ENCODE measurements around the gene ASGR2.

ASGR2 gene

GRCh38 chr17:7113273-7114071 is 1.1 kb downstream of the ASGR2 start:
- Histone ChIP-seq H2AFZ (ENCODE audit: low read length) (no peak overlapping the region), H3K4ac (ENCODE audit: low read length) (no peak overlapping the region), H2AK5ac (ENCODE audit: low read depth, low read length) (no peak overlapping the region), H3K18ac (ENCODE audit: low read length) (peak overlapping the region; percentile 39), H2BK5ac (ENCODE audit: low read length) (no peak overlapping the region), H3K27me3 (ENCODE audit: control insufficient read depth in 3 of 3, insufficient read depth in 3 of 3, low read depth in 1 of 3, low read length in 3 of 3) (no peaks in the 10 kb centered on the region), H3K23ac (ENCODE audit: low read depth, low read length, poor library complexity) (no peak overlapping the region), H3K79me1 (ENCODE audit: low read depth, low read length) (no peaks in the 10 kb centered on the region), H2BK12ac (ENCODE audit: low read length) (no peak overlapping the region), H4K8ac (ENCODE audit: low read depth, low read length) (no peak overlapping the region), H4K91ac (ENCODE audit: low read depth, low read length, poor library complexity) (peak overlapping the region; percentile 4), H3K27ac (replicated peaks; ENCODE audit: low read length) (no peak overlapping the region), H3K36me3 (replicated peaks in 1 of 2; ENCODE audit: control insufficient read depth in 2 of 2, insufficient read depth in 2 of 2, low read length in 2 of 2) (no peaks in the 10 kb centered on the region), H3K9me3 (replicated peaks in 1 of 2; ENCODE audit: control insufficient read depth in 2 of 2, insufficient read depth in 1 of 2, low read depth in 1 of 2, low read length in 2 of 2) (peaks cover 3 to 5% of the 10 kb centered on the region in 2 donors), H3K9ac (ENCODE audit: low read depth, low read length, poor library complexity) (no peak overlapping the region), H3K4me2 (ENCODE audit: insufficient read depth, low read length, poor library complexity, severe bottlenecking) (no peak overlapping the region), H2BK120ac (ENCODE audit: low read depth, low read length) (no peak overlapping the region), H3K4me3 (ENCODE audit: low read length in 2 of 2) (peak overlapping the region in 1 of 2 donors; percentile 27), H2BK15ac (ENCODE audit: low read length) (no peak overlapping the region), H3K4me1 (ENCODE audit: control insufficient read depth in 2 of 2, insufficient read depth in 1 of 2, low read depth in 1 of 2, low read length in 2 of 2) (peaks cover 2 to 17% of the 10 kb centered on the region in 2 donors), H3K14ac (ENCODE audit: low read length) (no peak overlapping the region)
- DNase-seq (ENCODE audit: low spot score), result no peak
- WGBS, 2 donors (ENCODE audit: extremely low coverage in 2 of 2, insufficient read length in 2 of 2, insufficient replicate concordance in 1 of 2), result 100% methylated on average over 7 of the region's 15 CpGs

- H2BK15ac ChIP-seq (ENCODE audit: low read length), result peak overlapping the region; percentile 55
- H3K4me1 ChIP-seq (ENCODE audit: control insufficient read depth in 2 of 2, insufficient read depth in 1 of 2, low read depth in 1 of 2, low read length in 2 of 2), result peaks cover 2 to 17% of the 10 kb centered on the region in 2 donors
- no peak overlapping the region for H3K14ac ChIP-seq (ENCODE audit: low read length)
- no peak overlapping the region for H3K23ac ChIP-seq (ENCODE audit: low read depth, low read length, poor library complexity)
- no peak for DNase-seq (ENCODE audit: low spot score)
- H3K9ac ChIP-seq (ENCODE audit: low read depth, low read length, poor library complexity), result no peak overlapping the region
- no peak overlapping the region for H3K4me3 ChIP-seq (ENCODE audit: low read length in 2 of 2)
- no peak overlapping the region for H3K4ac ChIP-seq (ENCODE audit: low read length)
- peak overlapping the region; percentile 68 for H2AK5ac ChIP-seq (ENCODE audit: low read depth, low read length)
- H3K36me3 ChIP-seq (replicated peaks in 1 of 2; ENCODE audit: control insufficient read depth in 2 of 2, insufficient read depth in 2 of 2, low read length in 2 of 2), result no peaks in the 10 kb centered on the region
- H2AFZ ChIP-seq (ENCODE audit: low read length), result no peak overlapping the region
- no peak overlapping the region for H2BK120ac ChIP-seq (ENCODE audit: low read depth, low read length)
- no peak overlapping the region for H4K91ac ChIP-seq (ENCODE audit: low read depth, low read length, poor library complexity)
- H2BK12ac ChIP-seq (ENCODE audit: low read length), result no peak overlapping the region
- H2BK5ac ChIP-seq (ENCODE audit: low read length), result no peak overlapping the region
- peaks cover 3 to 5% of the 10 kb centered on the region in 2 donors for H3K9me3 ChIP-seq (replicated peaks in 1 of 2; ENCODE audit: control insufficient read depth in 2 of 2, insufficient read depth in 1 of 2, low read depth in 1 of 2, low read length in 2 of 2)
- H4K8ac ChIP-seq (ENCODE audit: low read depth, low read length), result no peak overlapping the region
- no peak overlapping the region for H3K4me2 ChIP-seq (ENCODE audit: insufficient read depth, low read length, poor library complexity, severe bottlenecking)
- H3K18ac ChIP-seq (ENCODE audit: low read length), result peak overlapping the region; percentile 19
- H3K27me3 ChIP-seq (ENCODE audit: control insufficient read depth in 3 of 3, insufficient read depth in 3 of 3, low read depth in 1 of 3, low read length in 3 of 3), result no peaks in the 10 kb centered on the region
- WGBS, 2 donors (ENCODE audit: extremely low coverage in 2 of 2, insufficient read length in 2 of 2, insufficient replicate concordance in 1 of 2), result no CpG with 5 or more reads among the region's 10 CpGs
- H3K27ac ChIP-seq (replicated peaks; ENCODE audit: low read length), result no peak overlapping the region
- no peaks in the 10 kb centered on the region for H3K79me1 ChIP-seq (ENCODE audit: low read depth, low read length)
These were observed 2.0 kb downstream of the ASGR2 start for GRCh38 chr17:7112510-7113108.

- no peak overlapping the region for H3K4me2 ChIP-seq (ENCODE audit: insufficient read depth, low read length, poor library complexity, severe bottlenecking)
- H2AK5ac ChIP-seq (ENCODE audit: low read depth, low read length), result peak overlapping the region; percentile 68
- H3K9ac ChIP-seq (ENCODE audit: low read depth, low read length, poor library complexity), result no peak overlapping the region
- H3K4me1 ChIP-seq (ENCODE audit: control insufficient read depth in 2 of 2, insufficient read depth in 1 of 2, low read depth in 1 of 2, low read length in 2 of 2), result peaks cover 2 to 17% of the 10 kb centered on the region in 2 donors
- H3K79me1 ChIP-seq (ENCODE audit: low read depth, low read length), result no peaks in the 10 kb centered on the region
- H2BK12ac ChIP-seq (ENCODE audit: low read length), result no peak overlapping the region
- H3K27ac ChIP-seq (replicated peaks; ENCODE audit: low read length), result no peak overlapping the region
- no peak overlapping the region for H3K4ac ChIP-seq (ENCODE audit: low read length)
- DNase-seq (ENCODE audit: low spot score), result no peak
- H2BK15ac ChIP-seq (ENCODE audit: low read length), result peak overlapping the region; percentile 55
- no peak overlapping the region for H2BK5ac ChIP-seq (ENCODE audit: low read length)
- no peak overlapping the region for H4K8ac ChIP-seq (ENCODE audit: low read depth, low read length)
- no peak overlapping the region for H3K23ac ChIP-seq (ENCODE audit: low read depth, low read length, poor library complexity)
- no peak overlapping the region for H3K14ac ChIP-seq (ENCODE audit: low read length)
- H2AFZ ChIP-seq (ENCODE audit: low read length), result no peak overlapping the region
- H4K91ac ChIP-seq (ENCODE audit: low read depth, low read length, poor library complexity), result no peak overlapping the region
- no peak overlapping the region for H2BK120ac ChIP-seq (ENCODE audit: low read depth, low read length)
- no peaks in the 10 kb centered on the region for H3K36me3 ChIP-seq (replicated peaks in 1 of 2; ENCODE audit: control insufficient read depth in 2 of 2, insufficient read depth in 2 of 2, low read length in 2 of 2)
- peaks cover 0 to 5% of the 10 kb centered on the region in 2 donors for H3K9me3 ChIP-seq (replicated peaks in 1 of 2; ENCODE audit: control insufficient read depth in 2 of 2, insufficient read depth in 1 of 2, low read depth in 1 of 2, low read length in 2 of 2)
- H3K18ac ChIP-seq (ENCODE audit: low read length), result no peak overlapping the region
- no CpG with 5 or more reads among the region's 12 CpGs for WGBS, 2 donors (ENCODE audit: extremely low coverage in 2 of 2, insufficient read length in 2 of 2, insufficient replicate concordance in 1 of 2)
- no peaks in the 10 kb centered on the region for H3K27me3 ChIP-seq (ENCODE audit: control insufficient read depth in 3 of 3, insufficient read depth in 3 of 3, low read depth in 1 of 3, low read length in 3 of 3)
- H3K4me3 ChIP-seq (ENCODE audit: low read length in 2 of 2), result no peak overlapping the region
These were observed 2.7 kb downstream of the ASGR2 start for GRCh38 chr17:7111784-7112509.
